SK-N-SH (cell line): Measurements from ENCODE around the gene SNRK. TPM values are rescaled to one million over a fixed set of nuclear protein-coding genes. Genes with fewer than 3 reads are reported as not detected.

ENCODE experiments used
- CTCF ChIA-PET: fragments of 300-600, 350-600 bp; formaldehyde crosslinking; extraction: SDS; loops from one replicate; lab custom pipeline; 2021; lab: Yijun Ruan, JAX
- POLR2A ChIA-PET: fragments of 350-600 bp; sonication (Branson Sonifier 250); formaldehyde crosslinking; extraction: SDS; loops from one replicate; lab custom pipeline; 2020; ENCODE audit warnings: antibody characterized with exemption, inconsistent platforms; lab: Yijun Ruan, JAX
- DNase-seq: peaks from one replicate; pipeline ENCODE4 v3.0.0; 2012
- H2AFZ ChIP-seq: fragments of 200-600 bp; sonication (generic); 2 replicates; pipeline ENCODE4 v1.8.1; 2016; ENCODE audit warnings: antibody characterized with exemption, mild to moderate bottlenecking, low read depth
- H3F3A ChIP-seq: fragments of 200-600 bp; sonication (generic); replicated peaks from 2 replicates; pipeline ENCODE3; 2016; ENCODE audit warnings: antibody characterized with exemption, mild to moderate bottlenecking; ENCODE audit not compliant: insufficient read depth
- H3K27ac ChIP-seq, 2 experiments: fragments of 200-500 bp in 1 of 2; fragments of 200-600 bp in 1 of 2; sonication (Bioruptor generic) in 1 of 2; sonication (generic), shearing (Covaris generic) in 1 of 2; 2 replicates each; pipeline versions ENCODE4 v1.5.1 to v1.6.1; 2014 to 2016; ENCODE audit warnings: low read depth in 2 of 2, inconsistent platforms in 1 of 2, low read length in 1 of 2, mild to moderate bottlenecking in 1 of 2, mixed read lengths in 1 of 2
- H3K27me3 ChIP-seq: fragments of 200-600 bp; sonication (generic), shearing (Covaris generic); 2 replicates; pipeline ENCODE4 v1.6.1; 2016; ENCODE audit warnings: mixed run types; ENCODE audit not compliant: insufficient read depth
- H3K36me3 ChIP-seq, 2 experiments: fragments of 200-500 bp in 1 of 2; fragments of 200-600 bp in 1 of 2; sonication (Bioruptor generic) in 1 of 2; sonication (generic) in 1 of 2; replicated peaks in 1 of 2; 2 replicates each; pipeline versions ENCODE3 to v1.5.1; 2014 to 2016; ENCODE audit warnings: low read length in 1 of 2, mild to moderate bottlenecking in 1 of 2; ENCODE audit not compliant: insufficient read depth in 2 of 2, control insufficient read depth in 1 of 2
- H3K4me1 ChIP-seq, 2 experiments: fragments of 200-500 bp in 1 of 2; fragments of 200-600 bp in 1 of 2; sonication (Bioruptor generic) in 1 of 2; sonication (generic), shearing (Covaris generic) in 1 of 2; 2 replicates each; pipeline versions ENCODE4 v1.5.1 to v1.6.1; 2014 to 2016; ENCODE audit warnings: low read depth in 1 of 2, low read length in 1 of 2, mixed run types in 1 of 2; ENCODE audit not compliant: insufficient read depth in 2 of 2, control insufficient read depth in 1 of 2
- H3K4me2 ChIP-seq: fragments of 200-600 bp; sonication (generic), shearing (Covaris generic); 2 replicates; pipeline ENCODE4 v1.6.1; 2017; ENCODE audit warnings: mixed run types
- H3K4me3 ChIP-seq, 2 experiments: fragments of 200-500 bp in 1 of 2; fragments of 200-600 bp in 1 of 2; sonication (Bioruptor generic) in 1 of 2; sonication (generic), shearing (Covaris generic) in 1 of 2; 2 replicates each; pipeline versions ENCODE4 v1.5.1 to v1.8.1; 2014 to 2016; ENCODE audit warnings: low read depth in 2 of 2, inconsistent platforms in 1 of 2, low read length in 1 of 2, mild to moderate bottlenecking in 1 of 2, mixed read lengths in 1 of 2, moderate library complexity in 1 of 2
- H3K79me2 ChIP-seq: fragments of 200-600 bp; sonication (generic); 2 replicates; pipeline ENCODE4 v1.8.1; 2017; ENCODE audit warnings: mild to moderate bottlenecking; ENCODE audit not compliant: insufficient read depth
- H3K9ac ChIP-seq: fragments of 200-600 bp; sonication (generic); 2 replicates; pipeline ENCODE4 v1.6.1; 2017; ENCODE audit warnings: mixed run types
- H3K9me2 ChIP-seq: fragments of 200-600 bp; sonication (generic); 2 replicates; pipeline ENCODE4 v1.6.1; 2017; ENCODE audit warnings: mixed run types
- H3K9me3 ChIP-seq: fragments of 200-600 bp; sonication (generic); 2 replicates; pipeline ENCODE4 v1.6.1; 2017; ENCODE audit warnings: mixed run types, mild to moderate bottlenecking, moderate library complexity
- H4K20me1 ChIP-seq: fragments of 200-600 bp; sonication (generic); 2 replicates; pipeline ENCODE4 v1.6.1; 2017; ENCODE audit warnings: mild to moderate bottlenecking, mixed run types; ENCODE audit not compliant: insufficient read depth
- CHD2 ChIP-seq: fragments of 150-350 bp; IDR thresholded peaks from 2 replicates; pipeline ENCODE4 v1.6.1; 2018; ENCODE audit warnings: low read length; ENCODE audit not compliant: partially characterized antibody
- EZH2phosphoT487 ChIP-seq: fragments of 200-600 bp; sonication (generic); IDR thresholded peaks from 2 replicates; pipeline ENCODE4 v1.6.1; 2017; ENCODE audit warnings: low read depth, mixed run types, mild to moderate bottlenecking, antibody characterized with exemption, moderate library complexity, borderline replicate concordance
- FOSL2 ChIP-seq: IDR thresholded peaks from 2 replicates; pipeline ENCODE4 v1.4.0; 2012; ENCODE audit warnings: low read depth, mild to moderate bottlenecking, moderate library complexity, borderline replicate concordance
- FOXJ3 ChIP-seq: sonication (generic); formaldehyde crosslinking; IDR thresholded peaks from 2 replicates; pipeline ENCODE4 v1.5.1; 2020; ENCODE audit warnings: mild to moderate bottlenecking, missing genetic modification reagents
- GABPA ChIP-seq: IDR thresholded peaks from 2 replicates; pipeline ENCODE4 v1.4.0; 2012; ENCODE audit warnings: low read depth, mild to moderate bottlenecking
- GATA2 ChIP-seq: sonication (generic); formaldehyde crosslinking; IDR thresholded peaks from 2 replicates; pipeline ENCODE4 v1.5.0; 2020; ENCODE audit warnings: mild to moderate bottlenecking, missing genetic modification reagents
- MAX ChIP-seq: IDR thresholded peaks from 2 replicates; pipeline ENCODE4 v1.4.0; 2012; ENCODE audit warnings: low read depth
- MEF2A ChIP-seq: IDR thresholded peaks from 2 replicates; pipeline ENCODE4 v1.4.0; 2012; ENCODE audit warnings: low read depth, borderline replicate concordance
- NFIC ChIP-seq: IDR thresholded peaks from 2 replicates; pipeline ENCODE4 v1.4.0; 2012; ENCODE audit warnings: borderline replicate concordance
- NRF1 ChIP-seq: IDR thresholded peaks from 2 replicates; pipeline ENCODE4 v1.6.1; 2012; ENCODE audit warnings: low read depth, mild to moderate bottlenecking, low read length
- PBX3 ChIP-seq: IDR thresholded peaks from 2 replicates; pipeline ENCODE4; 2012
- RCOR1 ChIP-seq: fragments of 150-350 bp; IDR thresholded peaks from 2 replicates; pipeline ENCODE4 v1.6.1; 2017; ENCODE audit warnings: antibody characterized with exemption, low read length
- RXRA ChIP-seq: IDR thresholded peaks from 2 replicates; pipeline ENCODE4 v1.4.0; 2012; ENCODE audit warnings: low read depth, mild to moderate bottlenecking, borderline replicate concordance
- SIN3A ChIP-seq: IDR thresholded peaks from 2 replicates; pipeline ENCODE4 v1.6.1; 2012; ENCODE audit warnings: low read depth, mild to moderate bottlenecking, low read length, moderate library complexity, borderline replicate concordance
- TCF12 ChIP-seq: IDR thresholded peaks from 2 replicates; pipeline ENCODE4 v1.4.0; 2012
- ZBTB33 ChIP-seq: IDR thresholded peaks from 2 replicates; pipeline ENCODE4 v1.4.0; 2012; ENCODE audit warnings: low read depth, borderline replicate concordance
- WGBS: methylation state at CpG from one replicate; pipeline ENCODE4 v1.1.6; 2017; ENCODE audit warnings: low lambda C conversion rate; 5-methylcytosine and 5-hydroxymethylcytosine counted together
- polyA plus RNA-seq, 3 experiments: library from polyadenylated mRNA; depleted of rRNA; stranded (reverse); fragments of >200 nt; gene quantifications; 2 replicates each; pipeline ENCODE4 v1.2.3, GENCODE V29; 2012
- TF ChIP-seq, protein P1 (sequence below): fragments of 150-350 bp; IDR thresholded peaks from 2 replicates; pipeline ENCODE4 v1.6.1; 2017; ENCODE audit warnings: antibody characterized with exemption, low read length, low read depth, borderline replicate concordance
- TF ChIP-seq, protein P2 (sequence below): fragments of 200-600 bp; sonication (generic); IDR thresholded peaks from 2 replicates; pipeline ENCODE4 v1.6.1; 2017; ENCODE audit warnings: antibody characterized with exemption, mild to moderate bottlenecking, moderate library complexity

SNRK gene
- polyA plus RNA-seq, 1 of the 3 experiments (the other 2 are of a cell fraction), result 3.6 TPM

- H3K27me3 ChIP-seq, result no peaks in the 10 kb centered on the region
- H3K4me3 ChIP-seq, result no peak overlapping the region
- no peak overlapping the region for H3K27ac ChIP-seq
- TF ChIP-seq, protein P1, sequence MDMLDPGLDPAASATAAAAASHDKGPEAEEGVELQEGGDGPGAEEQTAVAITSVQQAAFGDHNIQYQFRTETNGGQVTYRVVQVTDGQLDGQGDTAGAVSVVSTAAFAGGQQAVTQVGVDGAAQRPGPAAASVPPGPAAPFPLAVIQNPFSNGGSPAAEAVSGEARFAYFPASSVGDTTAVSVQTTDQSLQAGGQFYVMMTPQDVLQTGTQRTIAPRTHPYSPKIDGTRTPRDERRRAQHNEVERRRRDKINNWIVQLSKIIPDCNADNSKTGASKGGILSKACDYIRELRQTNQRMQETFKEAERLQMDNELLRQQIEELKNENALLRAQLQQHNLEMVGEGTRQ, result no peak
- TF ChIP-seq PBX3, result no peak
- no peak for TF ChIP-seq ZBTB33
- TF ChIP-seq FOSL2, result no peak
- no peak for TF ChIP-seq EZH2phosphoT487
- TF ChIP-seq CHD2, result no peak
- H3K4me2 ChIP-seq, result 0 out of 2 replicates have a peak overlapping the region, but pooled peaks have one; percentile 7
- H2AFZ ChIP-seq, result no peak overlapping the region
- H3K9me2 ChIP-seq, result no peaks in the 10 kb centered on the region
- H3K4me1 ChIP-seq, result peaks cover 10 to 15% of the 10 kb centered on the region in 2 experiments; a peak in 3 of 4 replicates
- WGBS, result 100% methylated on average over 1 of the region's 1 CpG
- ChIA-PET CTCF (no interaction called here), POLR2A (no interaction called here)
- H3K36me3 ChIP-seq, result peaks cover 0 to 10% of the 10 kb centered on the region in 2 experiments
- peaks cover 62% of the 10 kb centered on the region for H4K20me1 ChIP-seq
- H3F3A ChIP-seq, result no peaks in the 10 kb centered on the region
- peaks cover 94% of the 10 kb centered on the region for H3K79me2 ChIP-seq
- no peaks in the 10 kb centered on the region for H3K9me3 ChIP-seq
- H3K9ac ChIP-seq, result no peak overlapping the region
- no peak for DNase-seq
Observed at GRCh38 chr3:43291546-43291945, 5.2 kb downstream of the SNRK start.

GRCh38 chr3:43294975-43295374 lies 8.6 kb downstream of the SNRK start:
- Histone ChIP-seq H3K9me3 (no peaks in the 10 kb centered on the region), H3F3A (no peaks in the 10 kb centered on the region), H3K9ac (no peak overlapping the region), H3K4me1 (peaks cover 0 to 7% of the 10 kb centered on the region in 2 experiments; a peak in 3 of 4 replicates), H3K9me2 (no peaks in the 10 kb centered on the region), H3K27ac (no peak overlapping the region), H3K4me2 (no peak overlapping the region), H4K20me1 (peaks cover 43% of the 10 kb centered on the region), H3K27me3 (no peaks in the 10 kb centered on the region), H2AFZ (no peak overlapping the region), H3K36me3 (peaks cover 0 to 7% of the 10 kb centered on the region in 2 experiments), H3K79me2 (peaks cover 88% of the 10 kb centered on the region), H3K4me3 (no peak overlapping the region)
- ChIA-PET CTCF (interaction anchor here (1.0 kb wide), 1 partner anchor 133 kb away, joined by 3 read pairs; no protein-coding TSS in a partner anchor), POLR2A (no interaction called here)
- WGBS, result 91% methylated on average over 1 of the region's 1 CpG
- TF ChIP-seq EZH2phosphoT487, result no peak
- no peak for TF ChIP-seq RXRA
- TF ChIP-seq SIN3A, result no peak
- TF ChIP-seq ZBTB33, result no peak
- TF ChIP-seq, protein P2, sequence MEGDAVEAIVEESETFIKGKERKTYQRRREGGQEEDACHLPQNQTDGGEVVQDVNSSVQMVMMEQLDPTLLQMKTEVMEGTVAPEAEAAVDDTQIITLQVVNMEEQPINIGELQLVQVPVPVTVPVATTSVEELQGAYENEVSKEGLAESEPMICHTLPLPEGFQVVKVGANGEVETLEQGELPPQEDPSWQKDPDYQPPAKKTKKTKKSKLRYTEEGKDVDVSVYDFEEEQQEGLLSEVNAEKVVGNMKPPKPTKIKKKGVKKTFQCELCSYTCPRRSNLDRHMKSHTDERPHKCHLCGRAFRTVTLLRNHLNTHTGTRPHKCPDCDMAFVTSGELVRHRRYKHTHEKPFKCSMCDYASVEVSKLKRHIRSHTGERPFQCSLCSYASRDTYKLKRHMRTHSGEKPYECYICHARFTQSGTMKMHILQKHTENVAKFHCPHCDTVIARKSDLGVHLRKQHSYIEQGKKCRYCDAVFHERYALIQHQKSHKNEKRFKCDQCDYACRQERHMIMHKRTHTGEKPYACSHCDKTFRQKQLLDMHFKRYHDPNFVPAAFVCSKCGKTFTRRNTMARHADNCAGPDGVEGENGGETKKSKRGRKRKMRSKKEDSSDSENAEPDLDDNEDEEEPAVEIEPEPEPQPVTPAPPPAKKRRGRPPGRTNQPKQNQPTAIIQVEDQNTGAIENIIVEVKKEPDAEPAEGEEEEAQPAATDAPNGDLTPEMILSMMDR, result no peak
- no peak for TF ChIP-seq CHD2
- TF ChIP-seq NRF1, result no peak
- TF ChIP-seq TCF12, result no peak
- no peak for TF ChIP-seq NFIC
- no peak for TF ChIP-seq MEF2A
- no peak for TF ChIP-seq MAX
- TF ChIP-seq GABPA, result no peak
- TF ChIP-seq FOXJ3 (CRISPR knock-in tag), result no peak
- no peak for TF ChIP-seq FOSL2
- TF ChIP-seq GATA2 (CRISPR knock-in tag), result no peak
- TF ChIP-seq RCOR1, result no peak
- DNase-seq, result no peak
